Activated T-cell treated with anti-CD3 and anti-CD28 coated beads for 24 hours (primary cell): ENCODE results near the gene MB21D2.

Experiments used
- DNase-seq: peaks from one replicate; pipeline ENCODE4 v3.0.0-alpha.2; 2020; ENCODE audit warnings: low read depth

MB21D2 gene

GRCh38 chr3:192833177-192833890, 84.3 kb downstream of the MB21D2 start:
- DNase-seq = no peak

- DNase-seq = no peak
These were observed 85.8 kb downstream of the MB21D2 start for GRCh38 chr3:192831801-192832347.

GRCh38 chr3:192831111-192831644, 86.5 kb downstream of the MB21D2 start:
- DNase-seq = no peak

- no peak for DNase-seq
These were observed 87.2 kb downstream of the MB21D2 start for GRCh38 chr3:192830291-192831110.

- no peak for DNase-seq
These were observed 89.6 kb downstream of the MB21D2 start for GRCh38 chr3:192827863-192828594.

- no peak for DNase-seq
These were observed 90.4 kb downstream of the MB21D2 start for GRCh38 chr3:192827208-192827607.

GRCh38 chr3:192826214-192827006, 91.2 kb downstream of the MB21D2 start:
- no peak for DNase-seq

GRCh38 chr3:192825657-192826200, 91.9 kb downstream of the MB21D2 start:
- no peak for DNase-seq

- DNase-seq = no peak
These were observed 92.4 kb downstream of the MB21D2 start for GRCh38 chr3:192825216-192825615.

GRCh38 chr3:192824313-192824712, 93.3 kb downstream of the MB21D2 start:
- no peak for DNase-seq

GRCh38 chr3:192821161-192821560, 96.5 kb downstream of the MB21D2 start:
- DNase-seq = no peak

- DNase-seq = no peak
These were observed 97.5 kb downstream of the MB21D2 start for GRCh38 chr3:192820161-192820560.

GRCh38 chr3:192819001-192819569, 98.6 kb downstream of the MB21D2 start:
- peak; percentile 20 for DNase-seq

- DNase-seq = no peak
These were observed 99.5 kb downstream of the MB21D2 start for GRCh38 chr3:192818126-192818525.

GRCh38 chr3:192817506-192817905, 100.2 kb downstream of the MB21D2 start:
- no peak for DNase-seq

GRCh38 chr3:192817053-192817452, 100.6 kb downstream of the MB21D2 start:
- no peak for DNase-seq

- DNase-seq = no peak
These were observed 101.3 kb downstream of the MB21D2 start for GRCh38 chr3:192816351-192816750.

GRCh38 chr3:192812743-192813383, 104.8 kb downstream of the MB21D2 start:
- no peak for DNase-seq

GRCh38 chr3:192805711-192806110, 111.9 kb downstream of the MB21D2 start:
- no peak for DNase-seq

GRCh38 chr3:192804502-192804901, 113.2 kb downstream of the MB21D2 start:
- DNase-seq = no peak
